ENCODE data around the gene CABP2.
A peak's percentile ranks its signal among the peaks of the same experiment; 100 is the strongest.

Gene CABP2

GRCh38 chr11:67470337-67471002 is 52.8 kb downstream of the CABP2 start:
- peaks cover 4% of the 10 kb centered on the region; the same call in 1 of the 2 replicates for H3K36me3 ChIP-seq (ENCODE audit: insufficient read depth, low read length)
- H3K27me3 ChIP-seq (ENCODE audit: insufficient read depth, low read length, poor library complexity) = no peaks in the 10 kb centered on the region
- no peaks in the 10 kb centered on the region for H3K9me3 ChIP-seq (ENCODE audit: insufficient read depth, low read length, severe bottlenecking)
- H4K20me1 ChIP-seq (ENCODE audit: insufficient read depth, low read length) = no peaks in the 10 kb centered on the region
- H3K27ac ChIP-seq (ENCODE audit: low read length) = 0 out of 2 replicates have a peak overlapping the region, but pooled peaks have one; percentile 8
- no peak for DNase-seq
- H3K79me2 ChIP-seq (ENCODE audit: insufficient read depth, low read length) = peaks cover 22% of the 10 kb centered on the region
- H3K4me1 ChIP-seq (ENCODE audit: insufficient read depth, low read length) = peaks cover 39% of the 10 kb centered on the region
- H2AFZ ChIP-seq (ENCODE audit: low read depth, low read length) = peak overlapping the region; percentile 10; the same call in 1 of the 2 replicates
- no peak for ATAC-seq (ENCODE audit: insufficient read depth, low read depth)
- TF ChIP-seq EZH2 (IDR thresholded peaks at IDR 0.05; ENCODE audit: borderline replicate concordance, low read depth, low read length, severe bottlenecking) (no peak), CTCF (IDR thresholded peaks at IDR 0.05; ENCODE audit: borderline replicate concordance, extremely low read depth, low read length, poor library complexity, severe bottlenecking) (no peak)
- no peak overlapping the region for H3K9ac ChIP-seq (ENCODE audit: low read depth, low read length)
- H3K4me2 ChIP-seq (ENCODE audit: insufficient read depth, low read length) = no peak overlapping the region
- H3K4me3 ChIP-seq (ENCODE audit: low read depth in 1 of 2, low read length in 2 of 2) = no peak overlapping the region

- TF ChIP-seq EZH2 (IDR thresholded peaks at IDR 0.05; ENCODE audit: borderline replicate concordance, low read depth, low read length, severe bottlenecking) (no peak), CTCF (IDR thresholded peaks at IDR 0.05; ENCODE audit: borderline replicate concordance, extremely low read depth, low read length, poor library complexity, severe bottlenecking) (no peak)
- peaks cover 30% of the 10 kb centered on the region for H3K79me2 ChIP-seq (ENCODE audit: insufficient read depth, low read length)
- H3K27me3 ChIP-seq (ENCODE audit: insufficient read depth, low read length, poor library complexity) = no peaks in the 10 kb centered on the region
- ATAC-seq (ENCODE audit: insufficient read depth, low read depth) (no peak), DNase-seq (no peak)
- peak overlapping the region; percentile 98 for H3K4me2 ChIP-seq (ENCODE audit: insufficient read depth, low read length)
- no peaks in the 10 kb centered on the region for H4K20me1 ChIP-seq (ENCODE audit: insufficient read depth, low read length)
- H2AFZ ChIP-seq (ENCODE audit: low read depth, low read length) = peak overlapping the region; percentile 62
- peak overlapping the region; percentile 95 for H3K9ac ChIP-seq (ENCODE audit: low read depth, low read length)
- peak overlapping the region; percentile 12 to 60; a peak in 3 of 4 replicates for H3K4me3 ChIP-seq (ENCODE audit: low read depth in 1 of 2, low read length in 2 of 2)
- H3K36me3 ChIP-seq (ENCODE audit: insufficient read depth, low read length) = peaks cover 12% of the 10 kb centered on the region; the same call in 1 of the 2 replicates
- H3K4me1 ChIP-seq (ENCODE audit: insufficient read depth, low read length) = peaks cover 45% of the 10 kb centered on the region
- H3K27ac ChIP-seq (ENCODE audit: low read length) = peak overlapping the region; percentile 78
- no peaks in the 10 kb centered on the region for H3K9me3 ChIP-seq (ENCODE audit: insufficient read depth, low read length, severe bottlenecking)
These were observed 53.8 kb downstream of the CABP2 start for GRCh38 chr11:67469508-67469811.

Data from DND-41 (cell line).